NCI-H82 (cell line): ENCODE measurements around the gene XCL1.

Experiments
- DNase-seq: peaks from one replicate; lab custom pipeline; 2025; lab: John Stamatoyannopoulos, UW

XCL1 gene

DNA sequence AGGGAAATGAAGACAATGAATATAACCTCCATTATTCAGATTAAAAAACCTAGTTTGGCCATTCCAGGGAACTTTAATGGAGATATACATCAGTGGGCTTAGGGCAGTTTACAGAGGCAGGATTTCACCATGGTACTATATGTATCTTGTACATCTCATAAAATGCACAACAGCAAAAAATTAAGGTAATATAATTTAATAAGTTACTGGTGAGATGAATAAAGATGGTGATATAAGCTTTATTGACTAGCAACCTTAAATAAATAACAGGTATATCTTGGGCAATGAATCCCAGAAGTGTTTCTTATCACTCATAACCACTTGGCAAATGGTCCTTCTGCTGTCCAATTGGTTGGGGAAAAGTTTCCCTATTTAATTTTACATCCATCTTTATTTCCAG is 29.0 kb downstream of the XCL1 start:
- no peak for DNase-seq

DNA sequence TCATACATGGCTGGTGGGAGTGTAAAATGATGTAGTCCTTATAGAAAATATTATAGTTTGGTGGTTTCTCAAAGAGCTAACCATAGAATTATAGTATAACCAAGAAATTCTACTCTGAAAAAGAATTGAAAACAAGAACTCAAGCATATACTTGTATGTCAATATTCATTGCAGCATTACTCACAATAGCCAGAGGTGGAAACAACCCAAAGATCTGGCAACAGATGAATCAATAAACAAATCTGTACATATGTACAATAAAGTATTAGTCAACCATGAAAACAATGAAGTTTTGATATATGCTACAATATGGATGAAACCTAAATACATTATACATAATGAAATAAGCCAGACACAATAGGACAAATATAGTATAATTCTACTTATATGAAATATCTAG is 29.7 kb downstream of the XCL1 start:
- DNase-seq: no peak

DNA sequence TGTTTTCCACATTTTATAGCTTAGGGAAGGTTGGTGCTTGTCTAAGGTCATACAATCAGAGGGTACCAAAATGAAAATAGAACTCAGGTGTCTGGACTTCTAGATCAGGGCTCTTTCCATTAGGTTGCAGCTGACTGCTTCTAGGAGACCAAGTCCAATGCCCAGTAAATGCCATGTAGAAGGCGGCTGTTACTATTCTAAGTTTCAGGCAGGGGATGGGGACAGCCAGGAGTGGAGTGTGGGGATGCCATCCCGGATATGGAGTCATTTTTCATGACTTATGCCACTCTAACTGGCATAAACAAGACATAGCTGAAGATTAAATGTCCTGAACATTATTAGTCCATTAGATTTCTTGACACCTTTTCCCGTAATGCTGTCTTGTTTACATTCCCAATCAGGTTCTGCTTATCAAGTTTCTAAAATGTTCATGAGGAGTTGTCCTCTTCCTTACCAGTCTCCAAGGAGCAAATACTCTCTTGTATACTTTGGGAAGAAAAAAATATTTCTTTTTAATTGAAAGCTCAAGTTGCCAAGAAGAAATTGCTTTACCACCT is 31.5 kb downstream of the XCL1 start:
- DNase-seq: no peak

DNA sequence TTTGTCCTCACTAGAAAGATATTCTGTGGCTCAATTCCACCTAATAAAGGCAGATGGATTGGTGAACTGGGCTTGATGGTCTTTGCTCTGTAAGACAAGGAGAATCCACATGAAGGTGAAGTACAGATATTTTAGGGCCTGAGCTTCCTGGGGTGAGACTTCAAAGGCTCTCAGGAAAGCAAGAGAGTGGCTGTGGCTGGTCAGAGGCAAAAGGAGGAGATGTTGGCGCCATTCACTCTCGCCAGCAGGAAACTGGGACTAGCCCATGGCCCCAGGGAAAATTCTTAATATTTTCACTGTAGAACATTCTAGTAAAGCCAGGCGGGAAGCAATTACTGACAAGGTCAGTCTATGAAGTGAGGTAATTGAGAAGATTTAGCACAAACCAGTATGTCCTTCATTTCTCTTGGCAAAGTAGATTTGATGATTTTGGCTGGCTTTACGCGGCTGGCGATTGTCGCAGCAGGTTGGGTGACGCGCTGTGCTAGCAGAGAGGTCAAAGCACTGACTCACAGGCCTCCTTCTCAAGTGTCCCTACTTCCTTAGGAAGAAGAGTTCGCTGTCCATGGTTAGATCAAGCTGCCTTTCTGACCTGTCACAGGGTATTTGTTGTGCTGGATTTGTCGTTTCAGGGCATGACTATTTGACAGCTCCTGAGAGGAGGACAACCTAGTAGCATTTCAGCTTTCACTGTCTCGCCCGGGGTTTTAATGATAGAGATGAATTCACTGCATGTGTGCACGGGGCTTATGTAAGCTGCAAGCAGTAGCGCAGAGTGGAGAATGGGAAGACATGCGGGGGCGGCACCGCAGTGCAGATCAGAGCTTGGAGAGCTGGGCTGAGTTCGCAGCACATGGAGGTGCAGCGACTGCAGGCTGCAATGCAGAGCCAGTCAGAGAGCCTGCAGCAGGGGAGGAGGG is 32.7 kb downstream of the XCL1 start:
- DNase-seq: no peak

DNA sequence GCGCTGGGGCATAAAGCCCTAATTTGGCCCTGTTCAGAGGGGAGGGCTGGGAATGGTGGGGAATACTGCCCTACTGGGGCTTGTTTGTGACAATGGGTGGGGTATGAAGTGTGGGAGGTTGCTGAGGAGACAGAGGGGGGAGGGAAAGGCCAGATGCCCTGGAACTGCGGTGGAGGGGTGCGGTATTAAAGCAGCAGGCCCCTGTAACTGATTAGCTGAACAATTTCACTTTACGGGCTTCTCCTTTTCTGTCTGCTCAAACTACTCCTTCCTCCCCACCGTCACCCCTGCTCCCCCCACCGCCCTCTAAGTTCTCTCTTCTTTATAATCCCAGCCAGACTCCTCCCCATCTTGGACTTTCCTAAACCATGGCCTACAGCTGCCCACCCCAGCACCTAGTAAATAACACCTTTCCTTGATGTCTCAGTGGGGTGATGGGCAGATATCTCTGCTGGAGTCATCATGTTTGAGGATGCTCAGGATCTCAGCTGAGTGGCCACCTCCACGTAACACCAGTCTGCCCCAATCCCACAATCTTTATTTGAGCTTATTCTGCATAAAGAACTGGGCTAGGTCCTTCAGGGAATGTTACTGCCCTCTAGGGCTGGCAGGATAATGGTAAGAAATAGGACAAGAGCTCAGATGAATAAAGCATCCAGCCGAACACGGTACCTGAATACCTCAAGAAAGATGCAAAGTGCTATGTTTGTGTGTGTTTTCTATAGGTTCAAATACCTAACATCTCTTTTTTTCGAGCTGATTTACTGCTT is 33.5 kb downstream of the XCL1 start:
- DNase-seq: peak; percentile 68

DNA sequence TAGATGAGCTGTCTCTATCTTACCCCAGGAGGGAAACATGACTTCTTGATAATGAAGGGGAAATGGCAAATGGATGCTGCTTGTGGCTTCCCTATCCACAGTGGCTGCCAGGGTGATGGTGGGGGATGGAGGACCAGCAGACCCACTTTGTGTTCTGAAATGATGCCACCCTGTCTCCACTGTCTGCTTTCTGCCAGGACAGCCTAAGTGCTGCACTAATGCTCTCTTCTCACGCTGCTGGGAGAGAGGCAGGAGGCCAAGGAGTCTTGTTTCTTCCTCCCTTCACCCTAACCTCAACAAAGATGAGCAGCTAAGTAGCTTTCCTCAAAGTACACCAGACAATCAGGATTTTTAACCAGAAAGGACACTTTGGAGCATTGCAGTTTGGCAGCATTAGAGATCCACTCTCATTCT is 36.6 kb downstream of the XCL1 start:
- peak; percentile 24 for DNase-seq

DNA sequence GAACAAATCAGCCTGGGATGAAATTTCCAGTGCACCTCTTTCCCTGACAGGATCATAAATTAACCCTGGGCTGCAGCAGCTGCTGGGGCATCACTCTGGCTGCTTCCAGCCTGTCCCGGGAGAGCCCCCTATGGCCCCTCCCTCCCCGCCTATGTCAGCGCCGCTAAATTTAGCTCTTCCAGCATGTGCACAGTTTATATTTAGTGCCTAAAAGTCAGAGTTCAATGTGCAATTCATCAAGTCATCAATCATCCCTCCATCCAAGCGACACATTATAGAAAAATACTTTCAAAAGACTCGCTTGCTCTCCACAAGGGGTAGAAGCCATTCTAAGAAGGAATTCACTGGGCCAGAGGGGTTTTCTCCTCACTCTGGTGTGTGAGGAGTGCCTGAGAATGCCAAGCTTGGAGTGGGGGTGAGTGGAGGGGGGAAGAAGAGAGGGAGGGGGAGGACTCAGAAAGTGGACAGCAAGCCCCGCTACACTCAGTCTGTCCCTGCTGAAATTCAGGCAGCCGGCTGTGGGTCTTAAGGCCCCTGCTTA is 37.4 kb downstream of the XCL1 start:
- DNase-seq: peak; percentile 75

DNA sequence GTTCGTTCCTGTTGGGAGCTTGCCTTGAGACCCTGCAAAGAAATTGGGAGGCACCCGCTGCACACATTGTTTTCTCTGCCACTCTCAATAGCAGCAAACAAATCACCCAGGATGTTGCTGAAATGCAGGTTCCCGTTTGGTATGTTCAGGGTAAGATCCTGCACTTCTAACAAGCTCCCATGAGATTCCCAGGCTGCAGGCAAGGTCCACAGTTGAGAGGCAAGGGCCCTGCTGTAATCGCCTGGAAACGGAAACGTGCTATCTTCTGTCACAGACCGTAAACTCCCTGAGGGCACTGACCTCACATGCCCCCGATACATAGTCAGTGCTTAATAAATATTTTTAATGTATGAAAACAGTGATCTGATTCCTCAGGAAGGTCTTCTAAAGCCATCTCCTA is 37.8 kb downstream of the XCL1 start:
- peak; percentile 51 for DNase-seq

DNA sequence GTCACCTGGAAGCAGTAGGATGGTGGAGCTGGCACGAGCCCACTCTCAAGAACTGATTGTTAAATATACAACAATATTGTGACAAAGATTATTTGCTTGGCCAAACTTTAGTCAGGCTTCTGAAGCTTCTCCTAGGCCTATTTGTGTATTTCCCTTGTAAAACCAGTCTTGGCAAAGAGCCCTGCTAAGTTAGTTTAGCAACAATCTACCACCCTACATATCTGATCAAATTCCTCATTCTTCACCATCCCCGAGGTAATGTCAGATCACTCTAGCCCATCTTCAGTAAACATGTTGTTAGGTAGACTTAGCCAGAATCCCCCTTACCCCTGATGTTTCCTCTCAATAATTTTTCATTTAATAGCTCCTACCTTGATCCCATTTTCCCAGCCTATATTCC is 39.6 kb downstream of the XCL1 start:
- no peak for DNase-seq

DNA sequence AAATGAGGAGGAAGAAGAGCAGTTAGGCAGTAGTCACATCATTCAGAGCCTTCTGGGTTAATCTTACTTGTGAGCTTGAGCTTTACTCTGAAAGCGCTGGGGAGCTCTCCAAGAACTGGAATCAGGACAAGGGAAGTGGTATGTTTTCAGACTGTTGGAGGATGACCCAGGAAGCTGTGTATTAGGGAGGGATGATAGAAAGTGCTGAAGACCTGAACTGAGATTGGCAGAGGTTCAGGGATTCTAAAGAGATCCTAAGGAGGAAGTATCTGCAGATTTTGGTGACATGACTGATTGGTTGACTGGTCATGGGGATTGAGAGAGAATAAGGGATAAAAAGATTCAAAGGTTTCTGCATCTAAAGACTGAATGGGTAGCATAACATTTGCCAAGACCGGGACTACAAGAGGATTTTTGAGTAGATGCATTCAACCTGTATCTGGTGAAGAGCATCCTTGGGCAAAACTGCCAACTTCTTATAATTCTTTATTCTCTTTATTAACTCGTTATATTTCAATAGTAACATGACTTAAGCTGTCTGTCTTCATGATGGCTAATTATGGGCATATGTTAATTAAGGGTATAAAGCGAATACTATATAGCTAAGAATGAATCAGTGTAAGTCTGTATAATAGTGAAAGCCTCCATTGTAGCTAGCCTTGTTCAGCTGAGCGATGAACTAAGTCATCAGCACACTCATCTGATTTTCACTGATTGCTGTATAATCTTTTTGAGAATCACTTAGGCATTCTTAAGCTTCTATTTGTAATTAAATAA is 41.8 kb downstream of the XCL1 start:
- no peak for DNase-seq

DNA sequence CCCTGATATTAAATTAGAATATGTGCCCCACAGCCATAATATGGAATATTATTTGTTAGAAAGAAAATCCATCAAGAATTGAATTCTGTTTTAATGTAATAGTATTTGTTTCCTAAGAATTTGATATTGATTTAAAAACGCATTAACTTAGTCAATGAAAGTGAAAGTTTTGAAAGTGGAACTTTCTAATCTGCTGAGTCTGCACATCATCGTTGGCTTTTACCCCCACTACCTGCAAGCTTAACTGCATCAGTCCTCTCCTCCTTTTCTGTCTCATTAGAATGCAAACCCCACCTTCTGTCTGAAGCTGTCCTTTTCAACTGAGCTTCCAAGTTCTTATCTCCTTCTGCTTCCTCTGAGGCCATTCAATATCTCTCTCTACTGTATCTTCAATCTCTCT is 42.5 kb downstream of the XCL1 start:
- no peak for DNase-seq

DNA sequence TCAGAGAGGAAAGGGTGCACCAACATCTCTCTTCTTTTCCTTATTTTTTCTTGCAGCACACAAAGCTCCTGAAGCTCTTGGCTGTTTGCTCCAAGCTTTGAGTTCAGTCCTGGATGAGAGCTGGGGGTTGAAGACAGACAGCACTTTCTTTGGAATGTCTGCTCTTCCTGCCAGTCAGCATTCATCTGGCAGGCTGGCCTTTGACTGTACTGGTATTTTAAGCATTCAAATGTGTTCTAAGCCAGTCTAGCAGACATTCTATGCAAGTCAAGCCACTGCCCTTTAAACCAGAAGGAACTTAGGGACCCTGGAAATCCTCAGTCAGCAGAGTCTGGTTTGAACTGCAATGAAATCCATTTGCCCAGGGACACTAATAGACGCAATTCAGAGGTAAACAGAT is 45.0 kb downstream of the XCL1 start:
- DNase-seq: no peak

DNA sequence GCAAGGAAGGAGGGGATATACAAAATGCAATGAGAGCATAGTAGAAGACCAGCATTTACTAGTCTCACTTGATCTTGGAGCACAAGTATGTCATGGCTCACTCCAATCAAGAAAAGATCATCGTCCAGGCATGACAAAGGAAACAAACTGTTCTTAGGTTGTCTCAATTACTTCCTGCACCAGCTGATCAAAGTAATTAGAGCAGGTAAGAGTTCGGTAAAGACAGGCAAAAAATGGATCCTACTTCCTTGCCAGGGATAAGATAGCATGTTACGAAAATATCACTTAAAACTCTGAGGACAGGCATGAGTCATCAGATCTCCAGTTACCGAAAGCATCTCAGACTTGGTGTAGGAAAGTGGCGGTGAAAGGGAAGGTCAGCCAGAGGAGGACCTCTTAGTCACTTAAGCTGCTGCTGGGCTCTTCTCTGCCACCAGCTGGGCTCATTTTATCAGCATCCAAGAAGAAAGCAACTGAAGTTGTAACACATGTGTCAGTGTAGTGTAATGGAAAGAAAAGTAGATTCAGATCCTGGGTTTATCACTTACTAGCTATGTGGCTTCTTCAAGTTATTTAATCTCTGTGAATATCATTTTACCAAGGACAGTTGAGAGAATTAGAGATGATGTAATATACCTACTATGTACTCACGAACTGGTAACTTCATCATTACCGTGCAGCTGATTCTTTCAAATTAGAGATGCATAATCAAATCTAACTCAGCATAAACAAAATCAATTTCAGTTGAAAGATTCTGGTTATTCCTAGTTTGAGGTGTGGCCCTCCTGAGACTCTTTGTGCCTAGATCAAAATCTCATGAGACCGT is 46.8 kb downstream of the XCL1 start:
- peak; percentile 13 for DNase-seq

DNA sequence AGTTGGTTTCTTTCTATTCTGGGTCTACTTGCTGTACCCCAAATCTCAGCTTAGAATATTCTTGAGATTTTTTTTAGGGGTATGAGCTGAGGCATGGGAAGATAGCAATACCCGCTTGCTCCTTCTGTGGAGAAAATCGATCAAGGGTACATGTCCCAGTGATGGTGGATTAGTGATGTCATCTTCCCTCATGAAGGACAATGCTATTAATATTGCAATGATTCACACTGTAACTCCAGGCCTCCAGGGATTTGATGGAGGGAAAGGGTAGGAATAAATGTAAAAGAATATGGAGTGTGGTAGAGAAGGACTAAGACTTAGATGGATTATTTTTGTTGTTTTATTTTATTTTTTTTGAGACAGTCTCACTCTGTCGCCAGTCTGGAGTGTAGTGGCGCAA is 47.4 kb downstream of the XCL1 start:
- DNase-seq: no peak

DNA sequence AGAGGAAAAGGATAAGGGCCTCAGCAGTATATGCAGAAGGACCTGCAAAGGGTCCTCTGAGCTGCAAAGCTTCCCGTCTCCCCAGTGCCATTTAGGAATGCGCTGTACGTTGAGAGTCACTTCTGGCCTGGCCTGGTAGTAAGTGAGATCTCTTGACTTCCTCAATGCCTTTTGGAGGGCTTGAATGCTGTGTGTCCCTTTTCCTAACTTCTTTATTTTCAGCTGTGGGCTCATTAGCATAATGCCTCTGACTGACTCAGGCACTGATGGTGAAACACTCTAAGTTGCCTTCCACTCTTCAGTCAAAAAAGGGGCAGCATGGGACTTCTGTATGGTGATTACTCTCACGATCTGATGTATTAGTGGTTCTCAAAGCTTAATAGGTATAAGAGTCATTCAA is 49.9 kb downstream of the XCL1 start:
- DNase-seq: no peak

DNA sequence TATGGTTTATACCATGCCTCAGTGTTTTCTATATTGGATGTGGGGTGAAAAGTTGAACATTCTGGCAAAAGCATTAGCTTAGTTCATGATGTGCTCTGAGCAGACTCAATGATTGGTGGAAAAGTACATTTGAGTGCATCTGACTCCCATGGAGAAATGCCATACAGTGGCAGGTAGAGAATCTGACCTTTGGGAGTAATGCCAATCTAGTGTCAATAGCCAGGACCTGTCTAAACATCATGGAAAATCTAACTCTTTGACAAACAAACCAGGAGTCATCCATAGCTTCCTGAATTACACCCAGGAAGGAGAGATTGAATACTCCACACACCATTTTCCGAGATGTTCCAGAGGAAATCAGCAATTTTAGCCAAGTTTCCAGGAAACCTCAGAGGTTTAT is 51.0 kb downstream of the XCL1 start:
- no peak for DNase-seq

DNA sequence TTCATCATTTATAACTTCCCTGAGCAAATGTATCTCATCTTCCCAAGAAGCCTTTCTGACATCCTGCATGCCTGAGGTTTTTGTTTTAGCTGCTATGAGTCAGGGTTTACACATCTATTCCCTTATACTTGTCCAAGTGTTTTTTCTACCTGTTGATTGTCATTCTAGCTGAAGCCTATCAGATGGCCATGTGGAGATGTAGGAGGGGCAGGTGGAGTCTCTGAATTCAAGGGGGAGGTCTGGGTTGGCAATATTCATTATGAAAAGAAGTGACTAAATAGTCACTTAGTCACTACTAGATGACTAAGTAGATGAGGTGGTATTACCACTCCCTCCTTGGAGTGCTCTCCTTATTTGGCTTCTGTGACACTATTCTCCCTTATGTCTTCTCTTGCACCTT is 52.4 kb downstream of the XCL1 start:
- DNase-seq: no peak

DNA sequence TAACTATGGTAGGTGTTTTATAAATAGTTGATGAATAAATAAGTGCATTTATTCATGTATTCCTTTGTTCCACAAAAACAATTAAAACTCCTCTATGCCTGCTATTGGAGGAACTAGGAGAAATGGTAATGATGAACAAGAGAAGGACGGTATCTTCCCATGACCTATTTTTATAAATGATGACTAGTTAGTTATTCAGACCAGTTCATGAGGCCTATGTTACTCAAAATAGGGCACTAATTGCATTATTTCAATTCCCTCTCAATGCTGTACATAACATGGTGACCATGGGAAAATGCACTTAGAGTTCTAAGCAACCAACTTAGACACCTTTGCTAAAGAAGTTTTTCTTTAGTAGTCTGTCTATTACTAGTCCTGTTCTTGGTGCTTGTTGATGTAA is 53.1 kb downstream of the XCL1 start:
- DNase-seq: no peak
